Neuronal stem cell (in vitro differentiated cells): ENCODE results near the gene SERPINA12.

Source experiments
- DNase-seq: peaks from one replicate; pipeline ENCODE4 v3.0.0-alpha.2; 2013; ENCODE audit warnings: low spot score
- H2AFZ ChIP-seq: one replicate; pipeline ENCODE4 v1.6.1; 2013; ENCODE audit warnings: mild to moderate bottlenecking, low read length, inconsistent platforms
- H2AK5ac ChIP-seq: 2 replicates; pipeline ENCODE4 v1.6.1; 2013; ENCODE audit warnings: low read depth, mild to moderate bottlenecking, inconsistent platforms, low read length, moderate library complexity, mixed read lengths
- H2BK120ac ChIP-seq: 2 replicates; pipeline ENCODE4 v1.6.1; 2013; ENCODE audit warnings: low read depth, mild to moderate bottlenecking, inconsistent platforms, low read length, moderate library complexity, mixed read lengths
- H2BK12ac ChIP-seq: one replicate; pipeline ENCODE4 v1.6.1; 2013; ENCODE audit warnings: low read length, inconsistent platforms
- H2BK15ac ChIP-seq: 2 replicates; pipeline ENCODE4 v1.6.1; 2013; ENCODE audit warnings: mild to moderate bottlenecking, low read length, inconsistent platforms, mixed read lengths
- H2BK5ac ChIP-seq: one replicate; pipeline ENCODE4 v1.6.1; 2013; ENCODE audit warnings: inconsistent platforms, mild to moderate bottlenecking, low read length, moderate library complexity
- H3K14ac ChIP-seq: one replicate; pipeline ENCODE4 v1.6.1; 2013; ENCODE audit warnings: low read length, inconsistent platforms
- H3K18ac ChIP-seq: 2 replicates; pipeline ENCODE4 v1.6.1; 2013; ENCODE audit warnings: low read length, inconsistent platforms
- H3K23ac ChIP-seq: 2 replicates; pipeline ENCODE4 v1.6.1; 2013; ENCODE audit warnings: low read depth, mild to moderate bottlenecking, mixed read lengths, low read length, inconsistent platforms; ENCODE audit not compliant: poor library complexity
- H3K27ac ChIP-seq: replicated peaks from 3 replicates; pipeline ENCODE4 v1.5.1; 2013; ENCODE audit warnings: low read length, inconsistent platforms
- H3K27me3 ChIP-seq, 3 experiments: 2 replicates each; pipeline ENCODE4 v1.6.1; 2013; ENCODE audit warnings: low read length in 3 of 3, mild to moderate bottlenecking in 2 of 3, inconsistent platforms in 1 of 3, low read depth in 1 of 3, mixed read lengths in 1 of 3, moderate library complexity in 1 of 3; ENCODE audit not compliant: control insufficient read depth in 3 of 3, insufficient read depth in 3 of 3
- H3K36me3 ChIP-seq, 2 donors: replicated peaks in 1 of 2; 2 replicates each; pipeline ENCODE4 v1.6.1; 2013; ENCODE audit warnings: low read length in 2 of 2; ENCODE audit not compliant: control insufficient read depth in 2 of 2, insufficient read depth in 2 of 2
- H3K4ac ChIP-seq: 2 replicates; pipeline ENCODE4 v1.6.1; 2013; ENCODE audit warnings: inconsistent platforms, mild to moderate bottlenecking, low read length, moderate library complexity
- H3K4me1 ChIP-seq, 2 donors: 1 replicate in 1 of 2; 2 replicates in 1 of 2; pipeline ENCODE4 v1.6.1; 2013; ENCODE audit warnings: low read length in 2 of 2, low read depth in 1 of 2; ENCODE audit not compliant: control insufficient read depth in 2 of 2, insufficient read depth in 1 of 2
- H3K4me2 ChIP-seq: one replicate; pipeline ENCODE4 v1.6.1; 2013; ENCODE audit warnings: mild to moderate bottlenecking, low read length, inconsistent platforms; ENCODE audit not compliant: insufficient read depth, poor library complexity, severe bottlenecking
- H3K4me3 ChIP-seq, 2 donors: 2 replicates each; pipeline ENCODE4 v1.5.1; 2013; ENCODE audit warnings: low read length in 2 of 2, mild to moderate bottlenecking in 2 of 2, inconsistent platforms in 1 of 2, moderate library complexity in 1 of 2
- H3K79me1 ChIP-seq: one replicate; pipeline ENCODE4 v1.6.1; 2013; ENCODE audit warnings: low read depth, mild to moderate bottlenecking, inconsistent platforms, low read length, moderate library complexity
- H3K9ac ChIP-seq: one replicate; pipeline ENCODE4 v1.6.1; 2013; ENCODE audit warnings: mild to moderate bottlenecking, low read depth, low read length, inconsistent platforms; ENCODE audit not compliant: poor library complexity
- H3K9me3 ChIP-seq, 2 donors: replicated peaks in 1 of 2; 2 replicates each; pipeline versions ENCODE3 to v1.6.1; 2013; ENCODE audit warnings: low read length in 2 of 2, mild to moderate bottlenecking in 2 of 2, inconsistent platforms in 1 of 2, low read depth in 1 of 2, mixed read lengths in 1 of 2, moderate library complexity in 1 of 2; ENCODE audit not compliant: control insufficient read depth in 2 of 2, insufficient read depth in 1 of 2
- H4K8ac ChIP-seq: one replicate; pipeline ENCODE4 v1.6.1; 2013; ENCODE audit warnings: low read depth, mild to moderate bottlenecking, inconsistent platforms, low read length, moderate library complexity
- H4K91ac ChIP-seq: one replicate; pipeline ENCODE4 v1.6.1; 2013; ENCODE audit warnings: low read length, low read depth, mild to moderate bottlenecking, inconsistent platforms; ENCODE audit not compliant: poor library complexity
- WGBS, 2 donors: extraction: QIAGEN DNeasy Blood & Tissue Kit; methylation state at CpG; one replicate each; pipeline ENCODE4 v1.1.7; 2013; ENCODE audit warnings: missing lambda C conversion rate in 2 of 2, mixed read lengths in 1 of 2; ENCODE audit not compliant: insufficient read length in 2 of 2, insufficient replicate concordance in 1 of 2; ENCODE audit errors: extremely low coverage in 2 of 2; 5-methylcytosine and 5-hydroxymethylcytosine counted together

The SERPINA12 gene

DNA sequence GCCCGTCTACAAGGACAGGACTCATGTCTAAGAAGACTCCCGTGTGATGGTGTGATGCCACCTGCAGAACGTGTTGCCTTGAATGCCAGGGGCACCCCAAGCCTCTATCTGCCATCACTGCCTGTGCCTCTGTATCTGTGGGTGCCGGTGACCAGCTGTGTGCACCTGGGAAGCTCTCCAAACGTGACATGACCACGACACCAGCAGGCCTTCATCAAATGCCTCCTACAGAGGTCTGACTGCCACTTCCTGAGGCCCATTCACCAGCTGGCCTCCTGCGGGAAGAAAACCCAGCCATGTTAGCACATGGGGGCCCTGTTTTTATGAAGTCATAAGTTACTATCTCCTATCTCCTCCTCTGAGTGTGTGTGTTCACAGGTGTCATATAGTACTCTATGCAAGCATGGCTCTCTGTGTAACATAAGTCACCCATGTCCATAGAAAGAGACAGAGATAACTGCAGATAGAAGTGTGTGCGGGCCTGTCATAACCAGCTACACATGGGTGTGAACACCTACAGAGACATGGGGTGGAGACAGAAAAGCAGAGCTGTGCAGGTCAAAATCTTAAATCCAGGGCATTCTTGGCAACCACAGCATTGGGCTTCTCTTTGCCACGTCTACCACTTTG lies 33.7 kb upstream of the SERPINA12 start:
- H3K4me1 ChIP-seq: peaks cover 0 to 8% of the 10 kb centered on the region in 2 donors
- H2BK5ac ChIP-seq: no peak overlapping the region
- no peak for DNase-seq
- H3K9me3 ChIP-seq: no peaks in the 10 kb centered on the region
- H3K36me3 ChIP-seq: no peaks in the 10 kb centered on the region
- H4K91ac ChIP-seq: no peak overlapping the region
- no peaks in the 10 kb centered on the region for H3K27me3 ChIP-seq
- H2BK15ac ChIP-seq: no peak overlapping the region
- no peaks in the 10 kb centered on the region for H3K79me1 ChIP-seq
- no CpG with 5 or more reads among the region's 9 CpGs for WGBS, 2 donors
- H2BK12ac ChIP-seq: no peak overlapping the region
- H3K27ac ChIP-seq: no peak overlapping the region
- no peak overlapping the region for H3K4ac ChIP-seq
- no peak overlapping the region for H4K8ac ChIP-seq
- H3K4me2 ChIP-seq: no peak overlapping the region
- no peak overlapping the region for H3K9ac ChIP-seq
- no peak overlapping the region for H2AK5ac ChIP-seq
- H2BK120ac ChIP-seq: no peak overlapping the region
- no peak overlapping the region for H2AFZ ChIP-seq
- no peak overlapping the region for H3K4me3 ChIP-seq
- H3K23ac ChIP-seq: no peak overlapping the region
- no peak overlapping the region for H3K14ac ChIP-seq
- no peak overlapping the region for H3K18ac ChIP-seq

- Histone ChIP-seq H4K91ac (no peak overlapping the region), H3K14ac (no peak overlapping the region), H3K9ac (no peak overlapping the region), H3K79me1 (no peaks in the 10 kb centered on the region), H3K4me1 (peaks cover 0 to 8% of the 10 kb centered on the region in 2 donors), H2BK5ac (no peak overlapping the region), H3K27me3 (no peaks in the 10 kb centered on the region), H3K23ac (peak overlapping the region; percentile 77), H2AFZ (no peak overlapping the region), H2AK5ac (peak overlapping the region; percentile 66), H4K8ac (no peak overlapping the region), H2BK12ac (no peak overlapping the region), H3K18ac (no peak overlapping the region), H3K4ac (no peak overlapping the region), H3K27ac (no peak overlapping the region), H2BK120ac (no peak overlapping the region), H3K4me3 (no peak overlapping the region), H3K9me3 (no peaks in the 10 kb centered on the region), H3K4me2 (no peak overlapping the region), H2BK15ac (peak overlapping the region; percentile 12), H3K36me3 (no peaks in the 10 kb centered on the region)
- WGBS, 2 donors: no CpG with 5 or more reads among the region's 12 CpGs
- no peak for DNase-seq
These were observed 33.0 kb upstream of the SERPINA12 start for GRCh38 chr14:94542111-94542810.

DNA sequence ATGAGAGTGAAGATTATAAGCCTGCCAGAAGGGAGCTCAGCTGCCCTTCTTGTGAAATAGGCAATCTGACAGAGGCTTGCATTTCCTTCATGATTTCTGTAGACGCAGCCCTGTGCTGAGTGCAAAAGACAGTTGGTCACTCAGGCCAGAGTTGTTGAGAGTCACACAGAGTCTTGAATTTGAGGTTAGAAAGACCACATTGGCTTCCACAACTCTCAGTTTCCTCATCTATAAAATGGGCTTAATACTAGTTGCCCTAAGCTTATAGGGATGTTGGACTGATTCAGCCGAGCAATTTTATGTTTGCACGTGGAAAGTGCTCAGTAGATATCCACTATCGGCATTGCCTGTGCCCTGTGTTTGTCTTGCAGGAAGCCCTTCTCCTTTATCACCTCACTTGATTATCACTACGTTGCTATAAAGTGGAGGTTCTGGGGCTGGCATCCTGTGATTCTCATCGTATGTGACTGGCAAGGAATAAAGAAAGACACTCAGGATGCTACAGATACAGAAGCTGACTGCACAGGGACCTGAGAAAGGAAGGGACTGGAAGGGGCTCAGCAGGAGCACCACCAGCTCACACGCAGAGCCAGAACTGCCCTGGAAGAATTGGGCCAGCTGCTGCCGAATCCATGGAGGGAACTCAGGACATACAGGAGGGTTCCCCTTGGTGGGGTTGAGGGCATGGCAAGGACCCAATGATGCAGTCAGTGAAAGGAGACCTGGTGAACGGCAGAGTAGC lies 32.1 kb upstream of the SERPINA12 start:
- H3K27me3 ChIP-seq: no peaks in the 10 kb centered on the region
- no peak overlapping the region for H2BK120ac ChIP-seq
- H3K14ac ChIP-seq: no peak overlapping the region
- no peak for DNase-seq
- H2BK15ac ChIP-seq: no peak overlapping the region
- no peak overlapping the region for H4K8ac ChIP-seq
- H2BK5ac ChIP-seq: no peak overlapping the region
- H3K4me3 ChIP-seq: no peak overlapping the region
- H3K36me3 ChIP-seq: no peaks in the 10 kb centered on the region
- H3K9me3 ChIP-seq: no peaks in the 10 kb centered on the region
- no peak overlapping the region for H2AK5ac ChIP-seq
- no peak overlapping the region for H3K23ac ChIP-seq
- H3K18ac ChIP-seq: no peak overlapping the region
- H3K4me2 ChIP-seq: no peak overlapping the region
- no peak overlapping the region for H3K4ac ChIP-seq
- no peaks in the 10 kb centered on the region for H3K79me1 ChIP-seq
- peak overlapping the region; percentile 24 for H3K9ac ChIP-seq
- no CpG with 5 or more reads among the region's 9 CpGs for WGBS, 2 donors
- peaks cover 0 to 8% of the 10 kb centered on the region in 2 donors for H3K4me1 ChIP-seq
- no peak overlapping the region for H2AFZ ChIP-seq
- H3K27ac ChIP-seq: no peak overlapping the region
- H2BK12ac ChIP-seq: no peak overlapping the region
- no peak overlapping the region for H4K91ac ChIP-seq
